C4-2B (cell line): ENCODE measurements around the gene MSI2.

Experiments
- ZFX ChIP-seq: fragments of 450-650 bp; IDR thresholded peaks from 2 replicates; pipeline ENCODE4 v1.6.1; 2017
- TF ChIP-seq, protein P1 (sequence below): fragments of 450-650 bp; conservative IDR thresholded peaks from 2 replicates; pipeline ENCODE4 v1.5.1; 2017; ENCODE audit warnings: mild to moderate bottlenecking

DNA sequence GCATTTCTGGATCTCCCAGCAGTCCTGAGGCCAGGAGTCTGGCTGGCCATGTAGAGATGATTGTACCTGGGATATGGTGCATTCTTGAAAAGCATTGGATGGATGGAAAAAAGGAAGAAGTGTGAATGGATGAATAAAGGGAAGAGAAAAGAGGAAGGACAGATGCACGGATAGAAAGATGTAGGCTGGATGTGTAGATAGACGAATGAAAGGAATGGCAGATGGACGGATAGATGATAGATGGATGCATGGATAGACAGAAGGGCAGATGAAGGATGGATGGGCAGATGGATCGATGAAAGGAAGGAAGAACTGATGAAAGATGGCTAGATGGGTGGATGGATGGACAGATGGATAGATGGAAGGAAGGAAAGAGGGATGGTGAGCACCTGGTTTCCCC lies 210.9 kb downstream of the MSI2 start:
- TF ChIP-seq, protein P1, sequence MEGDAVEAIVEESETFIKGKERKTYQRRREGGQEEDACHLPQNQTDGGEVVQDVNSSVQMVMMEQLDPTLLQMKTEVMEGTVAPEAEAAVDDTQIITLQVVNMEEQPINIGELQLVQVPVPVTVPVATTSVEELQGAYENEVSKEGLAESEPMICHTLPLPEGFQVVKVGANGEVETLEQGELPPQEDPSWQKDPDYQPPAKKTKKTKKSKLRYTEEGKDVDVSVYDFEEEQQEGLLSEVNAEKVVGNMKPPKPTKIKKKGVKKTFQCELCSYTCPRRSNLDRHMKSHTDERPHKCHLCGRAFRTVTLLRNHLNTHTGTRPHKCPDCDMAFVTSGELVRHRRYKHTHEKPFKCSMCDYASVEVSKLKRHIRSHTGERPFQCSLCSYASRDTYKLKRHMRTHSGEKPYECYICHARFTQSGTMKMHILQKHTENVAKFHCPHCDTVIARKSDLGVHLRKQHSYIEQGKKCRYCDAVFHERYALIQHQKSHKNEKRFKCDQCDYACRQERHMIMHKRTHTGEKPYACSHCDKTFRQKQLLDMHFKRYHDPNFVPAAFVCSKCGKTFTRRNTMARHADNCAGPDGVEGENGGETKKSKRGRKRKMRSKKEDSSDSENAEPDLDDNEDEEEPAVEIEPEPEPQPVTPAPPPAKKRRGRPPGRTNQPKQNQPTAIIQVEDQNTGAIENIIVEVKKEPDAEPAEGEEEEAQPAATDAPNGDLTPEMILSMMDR: no peak
- TF ChIP-seq ZFX: no peak
